Mesendoderm (in vitro differentiated cells): ENCODE data around the gene SGK1.

Experiments used
- DNase-seq: peaks from one replicate; pipeline ENCODE4 v3.0.0; 2013
- H2AK5ac ChIP-seq: 2 replicates; pipeline ENCODE4 v1.6.1; 2013; ENCODE audit warnings: low read length, inconsistent platforms
- H2BK120ac ChIP-seq: 2 replicates; pipeline ENCODE4 v1.6.1; 2013; ENCODE audit warnings: low read depth, mild to moderate bottlenecking, low read length, moderate library complexity, mixed read lengths
- H2BK15ac ChIP-seq: replicated peaks from 2 replicates; pipeline ENCODE4 v1.6.1; 2013; ENCODE audit warnings: low read depth, mild to moderate bottlenecking, moderate library complexity
- H2BK5ac ChIP-seq: 2 replicates; pipeline ENCODE4 v1.6.1; 2013; ENCODE audit warnings: low read length, inconsistent platforms
- H3K18ac ChIP-seq: 2 replicates; pipeline ENCODE4 v1.6.1; 2013; ENCODE audit warnings: mild to moderate bottlenecking, low read length, mixed read lengths
- H3K23ac ChIP-seq: one replicate; pipeline ENCODE4 v1.6.1; 2013; ENCODE audit warnings: low read length
- H3K27ac ChIP-seq: 2 replicates; pipeline ENCODE4 v1.5.1; 2013; ENCODE audit warnings: low read depth, mild to moderate bottlenecking, inconsistent platforms, low read length, moderate library complexity
- H3K27me3 ChIP-seq: 2 replicates; pipeline ENCODE4 v1.6.1; 2013; ENCODE audit warnings: low read length, control low read depth, mild to moderate bottlenecking, inconsistent platforms; ENCODE audit not compliant: insufficient read depth, poor library complexity
- H3K36me3 ChIP-seq: 2 replicates; pipeline ENCODE4 v1.6.1; 2013; ENCODE audit warnings: low read length, inconsistent platforms; ENCODE audit not compliant: control insufficient read depth, insufficient read depth
- H3K4ac ChIP-seq: one replicate; pipeline ENCODE4 v1.6.1; 2013; ENCODE audit warnings: low read depth, mild to moderate bottlenecking, low read length, moderate library complexity
- H3K4me1 ChIP-seq: 2 replicates; pipeline ENCODE4 v1.6.1; 2013; ENCODE audit warnings: low read depth, low read length, inconsistent platforms; ENCODE audit not compliant: control insufficient read depth
- H3K4me2 ChIP-seq: 2 replicates; pipeline ENCODE4 v1.6.1; 2013; ENCODE audit warnings: low read length
- H3K4me3 ChIP-seq: 2 replicates; pipeline ENCODE4 v1.5.1; 2013; ENCODE audit warnings: mild to moderate bottlenecking, low read length
- H3K56ac ChIP-seq: one replicate; pipeline ENCODE4 v1.6.1; 2013; ENCODE audit warnings: low read length
- H3K79me1 ChIP-seq: 2 replicates; pipeline ENCODE4 v1.6.1; 2013; ENCODE audit warnings: low read length, inconsistent platforms
- H3K79me2 ChIP-seq: 2 replicates; pipeline ENCODE4 v1.6.1; 2013; ENCODE audit warnings: mild to moderate bottlenecking, low read length; ENCODE audit not compliant: control insufficient read depth, insufficient read depth
- H3K9ac ChIP-seq: 2 replicates; pipeline ENCODE4 v1.6.1; 2013; ENCODE audit warnings: low read length, inconsistent platforms
- H4K5ac ChIP-seq: one replicate; pipeline ENCODE4 v1.6.1; 2013; ENCODE audit warnings: low read length
- H4K8ac ChIP-seq: one replicate; pipeline ENCODE4 v1.6.1; 2013; ENCODE audit warnings: low read depth, mild to moderate bottlenecking, control low read depth, low read length, moderate library complexity
- WGBS: extraction: QIAGEN DNeasy Blood & Tissue Kit; methylation state at CpG from one replicate; pipeline ENCODE4 v1.1.7; 2013; ENCODE audit warnings: low lambda C conversion rate, missing lambda C conversion rate; ENCODE audit not compliant: insufficient coverage; ENCODE audit errors: extremely low coverage; 5-methylcytosine and 5-hydroxymethylcytosine counted together

The SGK1 gene

GRCh38 chr6:134324766-134325165, 6.9 kb upstream of the SGK1 start:
- H4K5ac ChIP-seq, result no peak overlapping the region
- no peaks in the 10 kb centered on the region for H3K27me3 ChIP-seq
- H3K18ac ChIP-seq, result no peak overlapping the region
- no peak overlapping the region for H2AK5ac ChIP-seq
- H3K27ac ChIP-seq, result no peak overlapping the region
- no peak overlapping the region for H3K4me2 ChIP-seq
- no peak overlapping the region for H2BK5ac ChIP-seq
- H3K56ac ChIP-seq, result no peak overlapping the region
- H3K4me3 ChIP-seq, result no peak overlapping the region
- H3K36me3 ChIP-seq, result no peaks in the 10 kb centered on the region
- H4K8ac ChIP-seq, result no peak overlapping the region
- WGBS, result no CpG with 5 or more reads among the region's 4 CpGs
- no peak overlapping the region for H3K4ac ChIP-seq
- no peak overlapping the region for H3K9ac ChIP-seq
- no peaks in the 10 kb centered on the region for H3K79me2 ChIP-seq
- H3K79me1 ChIP-seq, result no peaks in the 10 kb centered on the region
- no peak overlapping the region for H2BK120ac ChIP-seq
- H3K23ac ChIP-seq, result no peak overlapping the region
- DNase-seq, result no peak
- H2BK15ac ChIP-seq, result no peak overlapping the region
- no peaks in the 10 kb centered on the region for H3K4me1 ChIP-seq

- Histone ChIP-seq H2BK15ac (no peak overlapping the region), H3K56ac (no peak overlapping the region), H3K9ac (no peak overlapping the region), H3K79me2 (no peaks in the 10 kb centered on the region), H3K79me1 (no peaks in the 10 kb centered on the region), H3K4me3 (no peak overlapping the region), H3K4ac (no peak overlapping the region), H2BK5ac (no peak overlapping the region), H3K27me3 (no peaks in the 10 kb centered on the region), H2BK120ac (no peak overlapping the region), H2AK5ac (no peak overlapping the region), H3K18ac (no peak overlapping the region), H3K23ac (no peak overlapping the region), H3K36me3 (no peaks in the 10 kb centered on the region), H3K27ac (no peak overlapping the region), H4K8ac (no peak overlapping the region), H3K4me1 (no peaks in the 10 kb centered on the region), H3K4me2 (no peak overlapping the region), H4K5ac (no peak overlapping the region)
- no CpG with 5 or more reads among the region's 5 CpGs for WGBS
- no peak for DNase-seq
These were observed 6.2 kb upstream of the SGK1 start for GRCh38 chr6:134324141-134324540.

- WGBS, result no CpG with 5 or more reads among the region's 2 CpGs
- no peak overlapping the region for H2BK5ac ChIP-seq
- H4K8ac ChIP-seq, result no peak overlapping the region
- H3K4ac ChIP-seq, result no peak overlapping the region
- H3K4me3 ChIP-seq, result no peak overlapping the region
- H3K4me1 ChIP-seq, result no peaks in the 10 kb centered on the region
- no peak for DNase-seq
- H3K4me2 ChIP-seq, result no peak overlapping the region
- no peak overlapping the region for H3K56ac ChIP-seq
- H3K18ac ChIP-seq, result no peak overlapping the region
- H3K79me1 ChIP-seq, result no peaks in the 10 kb centered on the region
- H3K27me3 ChIP-seq, result no peaks in the 10 kb centered on the region
- no peak overlapping the region for H3K9ac ChIP-seq
- H3K27ac ChIP-seq, result no peak overlapping the region
- H2BK120ac ChIP-seq, result no peak overlapping the region
- H3K36me3 ChIP-seq, result no peaks in the 10 kb centered on the region
- H2BK15ac ChIP-seq, result no peak overlapping the region
- no peaks in the 10 kb centered on the region for H3K79me2 ChIP-seq
- H2AK5ac ChIP-seq, result no peak overlapping the region
- no peak overlapping the region for H3K23ac ChIP-seq
- no peak overlapping the region for H4K5ac ChIP-seq
These were observed 5.8 kb upstream of the SGK1 start for GRCh38 chr6:134323698-134324097.

- Histone ChIP-seq H4K8ac (no peak overlapping the region), H2BK5ac (no peak overlapping the region), H3K4ac (no peak overlapping the region), H3K56ac (no peak overlapping the region), H2BK120ac (no peak overlapping the region), H3K4me3 (no peak overlapping the region), H3K27me3 (no peaks in the 10 kb centered on the region), H2AK5ac (no peak overlapping the region), H3K79me2 (no peaks in the 10 kb centered on the region), H3K79me1 (no peaks in the 10 kb centered on the region), H3K9ac (no peak overlapping the region), H2BK15ac (no peak overlapping the region), H3K23ac (no peak overlapping the region), H3K36me3 (no peaks in the 10 kb centered on the region), H3K18ac (no peak overlapping the region), H3K27ac (no peak overlapping the region), H3K4me1 (no peaks in the 10 kb centered on the region), H4K5ac (no peak overlapping the region), H3K4me2 (no peak overlapping the region)
- no peak for DNase-seq
- no CpG with 5 or more reads among the region's 1 CpG for WGBS
These were observed 5.4 kb upstream of the SGK1 start for GRCh38 chr6:134323294-134323693.

DNA sequence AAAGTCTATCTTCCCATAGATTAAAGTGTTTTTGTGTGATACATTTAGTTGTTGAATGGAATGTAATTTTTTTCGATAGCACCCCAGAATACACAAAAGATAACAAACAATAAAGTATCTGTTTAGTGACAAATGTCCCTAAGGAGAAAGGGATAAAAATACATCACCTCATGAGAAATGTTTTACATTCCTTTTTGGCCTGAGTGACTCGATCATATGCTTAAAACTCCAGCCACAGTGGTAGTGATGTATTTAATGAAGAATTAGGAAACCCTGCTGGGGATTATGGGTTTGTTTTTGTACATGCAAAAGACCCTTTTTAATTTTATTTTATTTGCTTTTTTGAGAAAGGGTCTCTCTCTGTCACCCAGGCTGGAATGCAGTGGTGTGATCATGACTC, 4.3 kb upstream of the SGK1 start:
- H3K79me1 ChIP-seq, result no peaks in the 10 kb centered on the region
- H2BK15ac ChIP-seq, result no peak overlapping the region
- no peaks in the 10 kb centered on the region for H3K79me2 ChIP-seq
- no peak overlapping the region for H3K4me3 ChIP-seq
- H3K9ac ChIP-seq, result no peak overlapping the region
- no peaks in the 10 kb centered on the region for H3K36me3 ChIP-seq
- H4K5ac ChIP-seq, result no peak overlapping the region
- no peak overlapping the region for H3K4me2 ChIP-seq
- no peak overlapping the region for H3K18ac ChIP-seq
- H2BK120ac ChIP-seq, result no peak overlapping the region
- no peak overlapping the region for H4K8ac ChIP-seq
- WGBS, result no CpG with 5 or more reads among the region's 2 CpGs
- H3K4ac ChIP-seq, result no peak overlapping the region
- no peak overlapping the region for H3K23ac ChIP-seq
- no peak overlapping the region for H2AK5ac ChIP-seq
- no peaks in the 10 kb centered on the region for H3K4me1 ChIP-seq
- H3K56ac ChIP-seq, result no peak overlapping the region
- no peak overlapping the region for H2BK5ac ChIP-seq
- DNase-seq, result no peak
- H3K27ac ChIP-seq, result no peak overlapping the region
- no peaks in the 10 kb centered on the region for H3K27me3 ChIP-seq

- no peak overlapping the region for H3K4me3 ChIP-seq
- H2BK120ac ChIP-seq, result no peak overlapping the region
- H2BK5ac ChIP-seq, result no peak overlapping the region
- no peak overlapping the region for H3K9ac ChIP-seq
- no CpG with 5 or more reads among the region's 3 CpGs for WGBS
- no peaks in the 10 kb centered on the region for H3K79me1 ChIP-seq
- H3K36me3 ChIP-seq, result no peaks in the 10 kb centered on the region
- no peaks in the 10 kb centered on the region for H3K4me1 ChIP-seq
- no peak overlapping the region for H3K27ac ChIP-seq
- H3K56ac ChIP-seq, result no peak overlapping the region
- H3K4me2 ChIP-seq, result no peak overlapping the region
- H2BK15ac ChIP-seq, result no peak overlapping the region
- DNase-seq, result no peak
- no peaks in the 10 kb centered on the region for H3K79me2 ChIP-seq
- no peak overlapping the region for H4K8ac ChIP-seq
- no peak overlapping the region for H2AK5ac ChIP-seq
- H3K23ac ChIP-seq, result no peak overlapping the region
- no peak overlapping the region for H4K5ac ChIP-seq
- H3K27me3 ChIP-seq, result no peaks in the 10 kb centered on the region
- H3K18ac ChIP-seq, result no peak overlapping the region
- H3K4ac ChIP-seq, result no peak overlapping the region
These were observed 3.3 kb upstream of the SGK1 start for GRCh38 chr6:134321246-134321645.
